ENCODE results near the gene ADGRG4.
"Not testable (repeated sequence)": the region's sequence is repeated elsewhere in the genome, so short reads cannot be mapped to it uniquely, and the experiment has no call there.

Gene ADGRG4

GRCh38 chrX:136286375-136286774 is 14.4 kb upstream of the ADGRG4 start:
- H3K4me3 ChIP-seq (ENCODE audit: low read length); DNase-seq (ENCODE audit: low read depth, low spot score): not testable (repeated sequence)

GRCh38 chrX:136291824-136292223 is 8.9 kb upstream of the ADGRG4 start:
- DNase-seq (ENCODE audit: low read depth, low spot score) = no peak
- no peak overlapping the region for H3K4me3 ChIP-seq (ENCODE audit: low read length)

- no peak for DNase-seq (ENCODE audit: low read depth, low spot score)
- no peak overlapping the region for H3K4me3 ChIP-seq (ENCODE audit: low read length)
These were observed 8.1 kb upstream of the ADGRG4 start for GRCh38 chrX:136292656-136293055.

GRCh38 chrX:136295380-136295779 is 5.4 kb upstream of the ADGRG4 start:
- no peak overlapping the region for H3K4me3 ChIP-seq (ENCODE audit: low read length)
- no peak for DNase-seq (ENCODE audit: low read depth, low spot score)

GRCh38 chrX:136303041-136303440 is 2.3 kb downstream of the ADGRG4 start:
- no peak for DNase-seq (ENCODE audit: low read depth, low spot score)

GRCh38 chrX:136304493-136304892 is 3.7 kb downstream of the ADGRG4 start:
- no peak for DNase-seq (ENCODE audit: low read depth, low spot score)
- no peak overlapping the region for H3K4me3 ChIP-seq (ENCODE audit: low read length)

More at GRCh38 chrX:136303041-136303440, 2.3 kb downstream of the ADGRG4 start:
- H3K4me3 ChIP-seq (ENCODE audit: low read length) = no peak overlapping the region

GRCh38 chrX:136306182-136306581 is 5.4 kb downstream of the ADGRG4 start:
- no peak for DNase-seq (ENCODE audit: low read depth, low spot score)
- H3K4me3 ChIP-seq (ENCODE audit: low read length) = no peak overlapping the region

GRCh38 chrX:136307471-136307870 is 6.7 kb downstream of the ADGRG4 start:
- no peak for DNase-seq (ENCODE audit: low read depth, low spot score)
- H3K4me3 ChIP-seq (ENCODE audit: low read length) = no peak overlapping the region

- DNase-seq (ENCODE audit: low read depth, low spot score) = no peak
These were observed 9.6 kb downstream of the ADGRG4 start for GRCh38 chrX:136310411-136310810.

GRCh38 chrX:136318156-136318555 is 17.4 kb downstream of the ADGRG4 start:
- no peak for DNase-seq (ENCODE audit: low read depth, low spot score)
- H3K4me3 ChIP-seq (ENCODE audit: low read length) = no peak overlapping the region

More at GRCh38 chrX:136310411-136310810, 9.6 kb downstream of the ADGRG4 start:
- no peak overlapping the region for H3K4me3 ChIP-seq (ENCODE audit: low read length)

GRCh38 chrX:136318895-136319597 is 18.3 kb downstream of the ADGRG4 start:
- no peak overlapping the region for H3K4me3 ChIP-seq (ENCODE audit: low read length)
- DNase-seq (ENCODE audit: low read depth, low spot score) = no peak

GRCh38 chrX:136319600-136319999 is 18.8 kb downstream of the ADGRG4 start:
- no peak for DNase-seq (ENCODE audit: low read depth, low spot score)
- H3K4me3 ChIP-seq (ENCODE audit: low read length) = no peak overlapping the region

GRCh38 chrX:136321532-136321931 is 20.8 kb downstream of the ADGRG4 start:
- no peak for DNase-seq (ENCODE audit: low read depth, low spot score)
- H3K4me3 ChIP-seq (ENCODE audit: low read length) = no peak overlapping the region

- no peak for DNase-seq (ENCODE audit: low read depth, low spot score)
These were observed 21.3 kb downstream of the ADGRG4 start for GRCh38 chrX:136322064-136322463.

GRCh38 chrX:136325377-136325776 is 24.6 kb downstream of the ADGRG4 start:
- peak; percentile 3 for DNase-seq (ENCODE audit: low read depth, low spot score)
- no peak overlapping the region for H3K4me3 ChIP-seq (ENCODE audit: low read length)

More at GRCh38 chrX:136322064-136322463, 21.3 kb downstream of the ADGRG4 start:
- no peak overlapping the region for H3K4me3 ChIP-seq (ENCODE audit: low read length)

GRCh38 chrX:136328933-136329332 is 28.2 kb downstream of the ADGRG4 start:
- DNase-seq (ENCODE audit: low read depth, low spot score) = no peak
- H3K4me3 ChIP-seq (ENCODE audit: low read length) = no peak overlapping the region

- no peak overlapping the region for H3K4me3 ChIP-seq (ENCODE audit: low read length)
- peak; percentile 4 for DNase-seq (ENCODE audit: low read depth, low spot score)
These were observed 35.9 kb downstream of the ADGRG4 start for GRCh38 chrX:136336623-136337022.

GRCh38 chrX:136339702-136340101 is 38.9 kb downstream of the ADGRG4 start:
- DNase-seq (ENCODE audit: low read depth, low spot score) = no peak
- H3K4me3 ChIP-seq (ENCODE audit: low read length) = no peak overlapping the region

- no peak overlapping the region for H3K4me3 ChIP-seq (ENCODE audit: low read length)
- DNase-seq (ENCODE audit: low read depth, low spot score) = no peak
These were observed 43.6 kb downstream of the ADGRG4 start for GRCh38 chrX:136344320-136344719.

GRCh38 chrX:136346506-136346905 is 45.7 kb downstream of the ADGRG4 start:
- no peak overlapping the region for H3K4me3 ChIP-seq (ENCODE audit: low read length)
- DNase-seq (ENCODE audit: low read depth, low spot score) = no peak

GRCh38 chrX:136347706-136348105 is 46.9 kb downstream of the ADGRG4 start:
- no peak for DNase-seq (ENCODE audit: low read depth, low spot score)

More at GRCh38 chrX:136347706-136348105, 46.9 kb downstream of the ADGRG4 start:
- no peak overlapping the region for H3K4me3 ChIP-seq (ENCODE audit: low read length)
